Tibial nerve (tissue), 4 donors: ENCODE data around the gene DPH3.

Experiments
- CTCF ChIP-seq, 5 experiments: fragments of 200-600 bp in 3 of 5; fragments of 450-650 bp in 2 of 5; sonication (generic) in 3 of 5; IDR thresholded peaks; one replicate each; pipeline ENCODE4 v1.5.1; 2016 to 2019; ENCODE audit warnings: antibody characterized with exemption in 5 of 5, mild to moderate bottlenecking in 3 of 5, moderate library complexity in 2 of 5
- EP300 ChIP-seq, 2 donors: sonication (generic); formaldehyde crosslinking; IDR thresholded peaks; one replicate each; pipeline ENCODE4 v1.6.1; 2017; ENCODE audit warnings: antibody characterized with exemption in 2 of 2, mild to moderate bottlenecking in 1 of 2
- POLR2A ChIP-seq, 2 donors: fragments of 450-650 bp; IDR thresholded peaks; one replicate each; pipeline ENCODE4 v1.6.1; 2017; ENCODE audit warnings: antibody characterized with exemption in 2 of 2, mild to moderate bottlenecking in 2 of 2, moderate library complexity in 2 of 2

- no peak for TF ChIP-seq CTCF (IDR thresholded peaks at IDR 0.05)
- TF ChIP-seq POLR2A (IDR thresholded peaks at IDR 0.05): no peak
- TF ChIP-seq EP300 (IDR thresholded peaks at IDR 0.05): no peak
Observed at GRCh38 chr3:16313886-16314645, 49.3 kb upstream of the DPH3 start.
